Testis (tissue), 2 donors: ENCODE data around the gene ARHGEF4.

Experiments used
- CTCF ChIP-seq, 3 experiments: fragments of 450-650 bp in 2 of 3; fragments of 200-600 bp in 1 of 3; sonication (generic) in 1 of 3; IDR thresholded peaks; one replicate each; pipeline ENCODE4 v1.5.1; 2016 to 2019; ENCODE audit warnings: antibody characterized with exemption in 3 of 3, mild to moderate bottlenecking in 2 of 3, moderate library complexity in 1 of 3
- POLR2A ChIP-seq: fragments of 450-650 bp; IDR thresholded peaks from one replicate; pipeline ENCODE4 v1.6.1; 2017; ENCODE audit warnings: antibody characterized with exemption, mild to moderate bottlenecking, moderate library complexity

GRCh38 chr2:131030478-131030971, 193.8 kb downstream of the ARHGEF4 start:
- TF ChIP-seq CTCF (IDR thresholded peaks at IDR 0.05): no peak
- no peak for TF ChIP-seq POLR2A
